Activated CD8-positive, alpha-beta memory T cell treated with anti-CD3 and anti-CD28 coated beads, Interleukin-2, amount 50 U/mL, for 4 hours (primary cell): ENCODE results near the gene ABLIM2.

Experiments
- DNase-seq: peaks from one replicate; pipeline ENCODE4 v3.0.0-alpha.2; 2020

ABLIM2 gene

DNA sequence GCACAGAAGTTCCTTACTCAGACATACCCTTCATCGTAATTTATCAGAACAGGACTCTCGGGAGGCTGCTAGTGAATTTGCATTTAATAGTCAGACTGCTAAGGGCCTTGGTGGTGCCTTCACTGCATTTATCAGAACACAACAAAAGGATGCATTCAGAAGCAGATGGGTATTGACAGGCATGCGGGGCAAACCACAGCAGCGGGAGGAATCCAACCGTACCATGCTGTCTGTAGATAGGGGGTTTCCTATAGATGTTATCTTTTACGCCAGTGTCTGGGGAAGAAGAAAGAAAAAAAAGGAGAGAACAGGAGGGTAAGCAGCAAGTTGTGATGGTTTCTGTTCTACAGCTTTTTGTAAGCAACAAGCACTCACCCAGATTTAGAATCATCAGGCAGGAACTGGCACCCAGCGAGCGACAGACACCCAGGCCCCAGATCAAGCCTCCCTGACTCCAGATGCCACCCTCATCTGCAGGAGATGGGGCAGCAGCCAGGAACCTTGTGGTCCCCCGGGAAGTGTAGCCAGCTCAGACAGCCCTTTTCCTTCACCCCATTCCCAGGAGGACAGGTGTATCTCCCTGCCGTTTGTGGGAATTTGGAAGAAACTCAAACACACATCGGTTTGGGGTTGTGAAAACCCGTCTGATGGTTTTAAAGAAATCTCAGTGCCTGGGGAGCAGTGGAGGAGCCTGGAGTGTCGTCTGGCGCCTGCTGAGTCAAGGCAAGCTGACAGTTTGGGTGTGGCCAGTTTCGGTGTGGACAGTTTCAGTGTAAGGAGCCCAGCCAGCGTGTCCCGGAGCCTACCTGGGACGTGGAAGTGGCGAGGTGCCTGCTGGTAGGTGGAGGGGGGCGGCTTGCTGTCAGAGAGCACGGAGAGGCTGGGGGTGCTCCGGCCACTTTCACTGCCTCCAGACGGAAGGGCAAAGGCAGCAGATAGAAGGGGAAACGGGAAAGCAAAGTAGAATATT lies 138.9 kb downstream of the ABLIM2 start:
- DNase-seq = no peak

GRCh38 chr4:8016527-8016926 lies 142.1 kb downstream of the ABLIM2 start:
- DNase-seq = no peak

DNA sequence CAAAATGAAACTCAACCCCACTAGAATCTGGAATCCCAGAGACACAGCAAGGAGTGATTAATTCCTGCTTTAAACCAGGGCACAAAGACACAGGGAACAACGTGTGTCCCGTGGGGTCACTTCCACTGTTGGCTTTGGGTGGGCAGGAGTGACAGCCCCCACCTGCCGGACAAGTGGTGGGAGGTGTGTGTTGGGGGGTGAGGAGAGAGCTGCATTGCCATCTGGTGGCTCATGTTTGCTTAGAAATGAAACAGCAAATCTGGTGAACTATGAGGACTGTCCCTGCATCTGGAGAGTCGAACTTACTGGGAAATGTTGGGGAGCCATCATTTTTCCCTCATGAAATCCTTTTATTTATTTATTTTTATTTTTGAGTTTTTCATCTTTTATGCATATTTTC lies 143.1 kb downstream of the ABLIM2 start:
- no peak for DNase-seq

DNA sequence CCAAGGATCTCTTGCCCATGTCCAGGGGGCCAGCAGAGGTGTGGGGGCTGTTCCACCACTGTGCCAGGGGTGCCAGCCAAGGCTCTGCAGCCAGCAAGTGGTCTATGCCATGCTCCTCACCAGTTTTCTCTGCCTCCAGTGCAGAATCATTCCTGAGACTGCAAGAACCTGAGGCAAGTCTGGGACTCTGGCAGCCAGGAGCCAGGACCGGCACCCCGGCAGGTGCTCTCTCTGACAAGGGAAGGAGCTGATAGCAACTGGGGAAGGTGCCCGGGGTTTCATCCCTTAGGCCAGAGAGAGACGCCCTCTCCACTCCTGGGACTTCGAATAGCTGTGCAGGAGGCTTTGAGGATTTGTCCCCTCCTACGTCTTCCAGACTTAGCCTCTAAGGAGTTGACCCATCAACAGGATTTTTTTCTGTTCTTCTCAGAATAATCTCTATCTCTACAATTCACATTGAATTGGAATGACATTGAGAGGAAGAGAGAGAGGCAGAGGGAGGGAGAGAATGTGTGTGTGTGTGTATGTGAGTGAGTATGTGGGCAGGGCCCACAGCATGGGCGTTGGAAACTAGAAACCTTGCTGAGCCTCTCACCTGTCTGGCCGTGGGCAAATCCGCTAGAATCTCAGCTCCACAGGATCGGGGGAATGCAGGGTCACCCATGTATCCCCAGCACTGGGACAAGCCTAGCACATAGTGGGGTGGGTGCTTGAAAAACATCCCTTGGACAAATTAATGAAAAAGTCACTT lies 144.5 kb downstream of the ABLIM2 start:
- DNase-seq = no peak

GRCh38 chr4:8012517-8012916 lies 146.1 kb downstream of the ABLIM2 start:
- DNase-seq = no peak

GRCh38 chr4:8010618-8011017 lies 148.0 kb downstream of the ABLIM2 start:
- no peak for DNase-seq

DNA sequence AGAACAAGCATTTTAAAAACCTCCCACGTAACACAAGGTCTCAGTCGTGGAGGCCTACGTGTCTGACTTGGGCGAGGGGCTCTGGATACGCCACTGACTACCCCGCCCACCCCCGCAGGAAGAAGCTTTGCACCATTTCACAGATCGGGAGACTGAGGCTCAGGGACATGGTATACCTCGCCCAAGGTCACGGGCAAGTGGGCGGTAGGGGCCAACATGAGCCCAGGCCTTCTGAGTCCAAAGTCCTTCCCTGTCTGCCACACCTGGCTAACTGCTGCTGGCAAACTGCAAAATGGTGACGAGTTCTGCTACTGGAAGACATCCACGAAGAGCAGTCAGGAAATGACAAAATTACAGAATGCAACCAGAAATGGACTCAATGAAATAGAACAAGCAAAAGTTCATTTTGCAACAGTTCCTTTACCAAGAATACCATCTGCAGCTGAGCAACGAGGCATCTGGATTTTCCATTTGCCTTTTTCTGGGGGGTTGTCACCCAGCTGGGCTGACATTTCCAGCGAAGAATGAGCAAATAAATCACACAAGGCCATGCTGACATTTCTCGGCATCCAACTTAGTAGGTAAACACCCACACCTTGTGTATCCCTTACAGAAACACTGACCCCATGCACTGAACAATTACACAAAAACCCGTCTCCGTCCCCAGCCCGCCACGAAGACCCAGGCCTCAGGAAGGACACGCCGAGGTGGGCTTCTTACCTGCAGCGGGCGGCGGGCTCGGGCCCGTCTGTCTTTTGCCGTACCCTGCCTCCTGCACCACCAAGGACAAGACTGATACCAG lies 148.7 kb downstream of the ABLIM2 start:
- no peak for DNase-seq

- DNase-seq = no peak
Measured at GRCh38 chr4:8009097-8009496, 149.5 kb downstream of the ABLIM2 start.

- DNase-seq = no peak
Measured at GRCh38 chr4:8008391-8008790, 150.2 kb downstream of the ABLIM2 start.

DNA sequence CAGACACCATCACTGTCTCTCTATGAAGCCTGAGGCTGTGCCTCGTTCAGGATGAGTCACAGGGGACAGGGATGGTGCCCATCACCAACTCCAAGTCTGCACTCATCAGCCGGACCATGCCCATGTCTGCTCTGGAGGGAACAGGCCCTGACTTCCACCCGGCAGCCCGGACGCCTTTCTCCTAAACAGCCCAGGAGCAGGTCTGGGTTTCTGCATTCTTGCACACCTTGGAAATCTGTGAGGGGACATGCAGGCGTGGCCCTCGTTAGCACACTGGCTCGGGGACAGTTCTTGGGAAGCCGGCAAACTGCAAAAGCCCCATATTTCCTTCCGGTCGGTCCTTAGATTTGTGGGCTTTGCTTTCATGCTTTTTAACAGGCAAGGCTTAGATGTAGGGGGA lies 151.0 kb downstream of the ABLIM2 start:
- DNase-seq = no peak

DNA sequence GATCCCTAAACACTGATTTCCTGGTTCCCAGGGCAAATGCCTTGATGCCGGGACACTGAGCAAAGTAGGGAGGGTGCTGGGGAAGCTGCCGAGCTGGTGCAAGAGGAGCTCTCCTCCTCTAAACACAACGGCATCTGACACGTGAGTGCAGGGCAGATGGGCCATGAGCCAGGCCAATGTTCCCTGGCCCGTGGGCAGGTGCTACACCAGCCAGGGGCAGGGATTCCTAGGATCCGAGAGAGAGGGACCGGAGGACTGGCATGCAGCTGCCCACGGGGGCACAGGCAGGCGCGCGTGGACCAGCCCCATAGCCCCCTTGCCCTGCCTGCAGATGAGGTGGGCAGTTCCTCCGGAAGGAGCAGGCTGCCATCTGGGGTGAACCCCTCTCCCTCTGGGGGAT lies 152.1 kb downstream of the ABLIM2 start:
- no peak for DNase-seq

GRCh38 chr4:8005814-8006215 lies 152.8 kb downstream of the ABLIM2 start:
- no peak for DNase-seq

DNA sequence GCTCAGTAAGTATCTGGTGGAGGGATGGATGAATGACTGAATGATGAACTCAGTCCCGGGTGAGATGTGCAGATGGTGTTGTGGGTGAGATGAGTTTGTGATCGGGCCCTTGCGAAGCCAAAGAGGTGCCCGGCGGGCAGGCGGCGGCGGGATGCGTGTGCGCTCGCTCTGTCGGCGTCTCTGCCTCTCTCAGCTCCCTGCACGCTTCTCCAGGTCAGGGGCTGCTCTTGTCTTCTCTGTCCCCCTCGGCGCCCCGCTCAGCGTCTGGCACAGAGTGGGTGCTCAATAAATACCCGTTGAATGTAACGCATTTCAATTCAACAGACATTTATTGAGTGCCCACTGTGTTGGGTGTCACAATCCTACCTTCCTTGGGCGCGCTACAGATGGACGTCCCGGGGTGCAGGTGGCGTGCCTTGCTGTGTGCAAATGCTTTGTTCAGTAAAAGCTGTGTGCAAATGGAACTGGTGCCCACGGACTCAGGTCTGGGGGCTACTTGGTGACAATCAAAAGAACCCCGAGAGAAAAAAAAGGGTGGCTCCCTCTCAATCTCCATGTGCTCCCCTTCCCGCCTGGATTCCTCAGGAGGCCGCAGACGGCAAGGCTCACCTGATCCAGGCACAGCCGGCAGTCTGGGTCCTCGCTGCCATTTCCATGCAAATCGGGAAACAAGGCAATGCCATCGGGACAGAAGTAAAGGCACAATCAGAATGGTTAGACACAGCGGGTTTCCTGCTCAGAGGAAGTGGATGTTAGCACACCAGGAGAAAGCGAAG lies 153.4 kb downstream of the ABLIM2 start:
- no peak for DNase-seq

DNA sequence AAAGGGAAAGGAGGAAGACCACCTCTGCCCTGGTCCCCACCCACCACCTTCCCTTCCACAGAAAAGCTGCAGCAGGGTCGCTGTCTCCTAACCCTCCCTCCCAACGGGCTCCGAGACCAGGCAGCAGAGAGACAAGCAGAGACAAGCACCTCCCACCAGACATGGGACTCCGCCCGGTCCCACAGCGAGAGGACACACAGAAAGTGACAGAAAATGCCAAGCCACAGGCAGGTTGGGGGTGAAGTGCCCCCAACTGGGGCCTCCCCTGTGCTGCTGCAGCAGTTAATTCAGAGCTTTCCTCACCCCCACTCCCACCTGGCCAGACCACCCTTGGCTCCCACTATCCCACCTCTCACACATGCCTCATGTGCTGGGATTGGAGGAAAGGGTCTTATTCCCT lies 154.5 kb downstream of the ABLIM2 start:
- no peak for DNase-seq

DNA sequence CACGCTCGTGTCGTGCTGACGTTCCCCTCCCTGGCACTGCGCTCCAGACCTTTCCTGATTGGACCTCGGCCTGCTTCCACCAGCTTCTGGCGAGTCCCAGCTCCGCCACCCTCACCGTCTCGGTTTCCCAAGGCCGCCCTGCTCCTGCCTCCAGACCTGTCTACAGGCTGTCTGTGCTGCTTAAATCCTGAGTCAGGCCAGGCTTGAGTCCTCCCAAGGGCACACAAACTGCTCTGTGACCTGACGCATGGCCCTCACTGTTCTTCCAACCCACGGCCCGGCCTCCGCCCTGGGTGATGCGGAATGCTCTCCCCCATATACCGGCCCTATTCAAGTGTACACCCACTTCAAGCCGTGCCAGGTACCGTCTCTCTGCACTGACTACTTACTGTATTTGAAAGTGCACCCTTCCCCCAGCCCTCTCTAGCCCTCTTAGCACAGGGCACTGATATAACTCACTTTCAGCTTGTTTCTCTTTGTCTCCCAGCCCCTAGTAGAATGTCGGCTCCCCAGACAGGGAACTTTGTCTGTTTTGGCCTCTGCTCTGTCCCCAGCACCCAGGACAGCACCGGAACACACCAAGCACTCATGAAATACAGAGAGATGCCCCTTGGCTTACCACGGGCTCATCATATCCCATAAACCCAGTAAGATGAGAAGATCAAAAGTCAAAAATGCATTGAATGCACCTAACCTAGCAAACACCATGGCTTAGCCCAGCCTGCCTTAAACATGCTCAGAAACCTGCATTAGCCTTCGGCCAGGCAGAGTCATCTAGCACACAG lies 155.9 kb downstream of the ABLIM2 start:
- no peak for DNase-seq

DNA sequence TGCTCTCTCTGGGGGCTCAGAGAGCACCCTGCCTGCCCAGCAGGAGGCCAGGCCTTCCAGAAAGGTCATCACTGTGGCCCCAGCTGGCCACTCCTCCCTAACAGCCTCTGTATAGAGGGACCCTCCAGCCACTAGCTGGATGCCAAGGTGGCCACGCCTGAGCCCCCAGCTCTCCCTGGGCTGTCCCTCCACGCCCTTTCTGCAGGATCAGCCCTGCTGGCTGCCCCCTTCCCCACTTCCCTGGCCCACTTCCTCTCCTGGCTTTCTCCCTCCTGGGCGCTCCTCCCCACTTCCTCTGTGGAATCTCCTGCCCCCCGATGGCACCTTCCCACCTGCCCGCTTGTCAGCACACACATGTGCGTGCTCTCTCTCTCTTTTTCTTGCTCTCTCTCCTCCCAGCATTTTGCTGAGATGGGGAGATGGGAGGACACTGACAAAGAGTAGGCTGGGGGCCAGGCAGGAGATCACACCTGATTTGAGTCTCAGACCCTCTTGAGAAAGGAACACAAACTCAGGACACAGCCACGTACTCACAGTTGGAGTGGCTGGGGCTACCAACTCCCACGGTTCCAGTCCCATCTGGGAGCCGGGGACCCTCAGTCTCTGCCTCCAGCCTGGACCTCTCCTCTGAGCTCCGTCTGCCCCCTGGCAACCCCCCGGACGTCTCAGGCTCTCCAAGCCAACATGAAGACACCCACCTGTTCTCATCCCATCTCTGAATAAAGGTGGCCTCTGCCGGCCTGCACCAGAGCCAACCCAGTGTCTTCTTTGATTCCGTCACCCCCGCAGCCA lies 156.9 kb downstream of the ABLIM2 start:
- no peak for DNase-seq

- DNase-seq = no peak
Measured at GRCh38 chr4:8000721-8001491, 157.7 kb downstream of the ABLIM2 start.

DNA sequence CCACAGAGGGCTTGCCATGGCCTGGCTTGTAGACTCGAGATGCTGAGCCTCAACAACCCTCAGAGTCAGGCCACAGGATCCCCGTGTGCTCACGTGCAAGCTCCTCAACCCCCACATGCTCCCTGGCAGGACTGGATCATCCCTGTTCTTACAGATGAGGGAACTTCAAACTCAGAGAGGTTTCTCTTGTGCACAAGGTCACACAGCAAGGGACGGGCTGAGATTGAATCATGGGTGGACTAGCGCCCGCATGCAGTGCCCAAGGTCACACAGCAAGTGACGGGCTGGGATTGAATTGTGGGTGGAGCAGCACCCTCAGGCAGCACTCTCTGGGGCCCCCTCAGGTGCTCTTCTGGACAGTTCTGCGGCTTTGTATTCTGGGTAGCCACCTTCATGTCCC lies 158.4 kb downstream of the ABLIM2 start:
- no peak for DNase-seq

- no peak for DNase-seq
Measured at GRCh38 chr4:7999695-8000094, 158.9 kb downstream of the ABLIM2 start.

DNA sequence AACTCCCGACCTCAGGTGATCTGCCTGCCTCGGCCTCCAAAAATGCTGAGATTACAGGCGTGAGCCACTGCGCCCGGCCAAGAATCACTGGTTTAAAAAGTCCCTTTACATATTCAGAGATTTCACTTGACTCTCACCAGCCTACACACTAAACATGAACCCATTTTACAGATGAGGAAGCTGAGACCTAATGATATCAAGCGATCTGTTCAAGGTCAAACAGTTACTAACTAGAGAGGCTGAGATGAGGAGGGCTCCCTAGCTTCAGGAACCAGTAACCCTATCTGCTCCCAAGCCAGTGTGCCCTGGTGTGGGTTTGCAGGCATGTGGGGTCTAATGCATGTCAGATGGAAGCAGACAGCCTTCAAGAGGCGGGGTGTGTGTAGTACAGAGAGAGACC lies 159.3 kb downstream of the ABLIM2 start:
- no peak for DNase-seq
